Neural cell (in vitro differentiated cells): ENCODE measurements around the gene PMEPA1. TPM values are rescaled to one million over a fixed set of nuclear protein-coding genes. Genes with fewer than 3 reads are reported as not detected.

ENCODE experiments used
- H2AFZ ChIP-seq: fragments of 200-600, 300-800 bp; sonication (generic), shearing (Covaris generic); 2 replicates; pipeline ENCODE4 v1.6.0; 2014; ENCODE audit warnings: low read depth, mild to moderate bottlenecking, antibody characterized with exemption, low read length, moderate library complexity
- H3F3A ChIP-seq: fragments of 200-600 bp; shearing (Covaris generic); 2 replicates; pipeline ENCODE4 v1.6.1; 2016; ENCODE audit warnings: mild to moderate bottlenecking, moderate library complexity, mixed read lengths, antibody characterized with exemption, low read length; ENCODE audit not compliant: insufficient read depth, poor library complexity, severe bottlenecking
- H3K27ac ChIP-seq: fragments of 200-600, 300-800 bp; sonication (generic), shearing (Covaris generic); 2 replicates; pipeline ENCODE4 v1.5.1; 2014; ENCODE audit warnings: mild to moderate bottlenecking, low read length, moderate library complexity
- H3K27me3 ChIP-seq: fragments of 300-800, 200-600 bp; sonication (generic), shearing (Covaris generic); 2 replicates; pipeline ENCODE4 v1.6.0; 2014; ENCODE audit warnings: mild to moderate bottlenecking, low read depth, low read length, moderate library complexity; ENCODE audit not compliant: insufficient read depth
- H3K36me3 ChIP-seq: fragments of 300-800, 200-600 bp; sonication (generic), shearing (Covaris generic); 2 replicates; pipeline ENCODE4 v1.5.1; 2014; ENCODE audit warnings: mild to moderate bottlenecking, antibody characterized with exemption, low read length, moderate library complexity; ENCODE audit not compliant: insufficient read depth
- H3K4me2 ChIP-seq: fragments of 300-800, 200-600 bp; sonication (generic), shearing (Covaris generic); 2 replicates; pipeline ENCODE4 v1.6.0; 2014; ENCODE audit warnings: mild to moderate bottlenecking, low read length
- H3K4me3 ChIP-seq: fragments of 300-800, 200-600 bp; sonication (generic), shearing (Covaris generic); 2 replicates; pipeline ENCODE4 v1.5.1; 2014; ENCODE audit warnings: mild to moderate bottlenecking, low read length, moderate library complexity
- H3K79me2 ChIP-seq: fragments of 200-600 bp; shearing (Covaris generic); replicated peaks from 2 replicates; pipeline ENCODE4 v1.6.0; 2014; ENCODE audit warnings: mild to moderate bottlenecking, low read length, moderate library complexity; ENCODE audit not compliant: insufficient read depth
- H3K9ac ChIP-seq: fragments of 300-800, 200-600 bp; sonication (generic), shearing (Covaris generic); 2 replicates; pipeline ENCODE4 v1.6.1; 2016; ENCODE audit warnings: mild to moderate bottlenecking, low read length, mixed read lengths
- H3K9me2 ChIP-seq: fragments of 200-600 bp; shearing (Covaris generic); 2 replicates; pipeline ENCODE4 v1.6.1; 2016; ENCODE audit warnings: mild to moderate bottlenecking, low read length, mixed read lengths; ENCODE audit not compliant: insufficient read depth
- H3K9me3 ChIP-seq: fragments of 200-600, 300-800 bp; sonication (generic), shearing (Covaris generic); 2 replicates; pipeline ENCODE4 v1.6.1; 2016; ENCODE audit warnings: mild to moderate bottlenecking, mixed run types, low read length, moderate library complexity, mixed read lengths
- H4K20me1 ChIP-seq: fragments of 200-600 bp; shearing (Covaris generic); 2 replicates; pipeline ENCODE4 v1.6.1; 2016; ENCODE audit warnings: mild to moderate bottlenecking, mixed run types; ENCODE audit not compliant: insufficient read depth
- CTCF ChIP-seq: fragments of 450-650 bp; IDR thresholded peaks from 2 replicates; pipeline ENCODE4 v1.5.1; 2014; ENCODE audit warnings: antibody characterized with exemption, mild to moderate bottlenecking, moderate library complexity; ENCODE audit not compliant: poor library complexity, severe bottlenecking
- EP300 ChIP-seq: fragments of 450-650 bp; conservative IDR thresholded peaks from 2 replicates; pipeline ENCODE4 v1.6.1; 2014; ENCODE audit warnings: antibody characterized with exemption, mild to moderate bottlenecking, moderate library complexity; ENCODE audit not compliant: poor library complexity, severe bottlenecking
- EZH2 ChIP-seq: fragments of 200-600, 300-800 bp; shearing (Covaris generic), sonication (generic); IDR thresholded peaks from 2 replicates; pipeline ENCODE4 v1.6.1; 2014; ENCODE audit warnings: antibody characterized with exemption, low read length, borderline replicate concordance, mild to moderate bottlenecking; ENCODE audit not compliant: insufficient read depth, poor library complexity, severe bottlenecking
- MXI1 ChIP-seq: fragments of 450-650 bp; conservative IDR thresholded peaks from 2 replicates; pipeline ENCODE4 v1.6.1; 2014; ENCODE audit warnings: antibody characterized with exemption, mild to moderate bottlenecking; ENCODE audit not compliant: poor library complexity, severe bottlenecking
- POLR2AphosphoS5 ChIP-seq: IDR thresholded peaks from 2 replicates; pipeline ENCODE4 v1.6.1; 2012
- RAD21 ChIP-seq: fragments of 450-650 bp; conservative IDR thresholded peaks from 2 replicates; pipeline ENCODE4 v1.6.1; 2014; ENCODE audit warnings: antibody characterized with exemption, mild to moderate bottlenecking, moderate library complexity
- REST ChIP-seq: IDR thresholded peaks from 2 replicates; pipeline ENCODE4 v1.6.1; 2012; ENCODE audit warnings: borderline replicate concordance
- SMC3 ChIP-seq: fragments of 450-650 bp; conservative IDR thresholded peaks from 2 replicates; pipeline ENCODE4 v1.6.1; 2014; ENCODE audit warnings: antibody characterized with exemption, mild to moderate bottlenecking, moderate library complexity; ENCODE audit not compliant: poor library complexity
- TAF1 ChIP-seq: IDR thresholded peaks from 2 replicates; pipeline ENCODE4 v1.6.1; 2012; ENCODE audit warnings: low read depth
- polyA plus RNA-seq: library from polyadenylated mRNA; depleted of rRNA; stranded (reverse); fragments of >200 nt; gene quantifications from 2 replicates; pipeline ENCODE4 v1.2.3, GENCODE V29; 2014

The PMEPA1 gene
- polyA plus RNA-seq, 1 donor from 2014 or later: 5.0 TPM

GRCh38 chr20:57695940-57696339 is 13.9 kb downstream of the PMEPA1 start:
- Histone ChIP-seq H4K20me1 (no peaks in the 10 kb centered on the region), H3K9ac (no peak overlapping the region), H3K27ac (no peak overlapping the region), H3K79me2 (peaks cover 33% of the 10 kb centered on the region), H3K36me3 (no peaks in the 10 kb centered on the region), H3K27me3 (no peaks in the 10 kb centered on the region), H3K4me3 (no peak overlapping the region), H3K4me2 (no peak overlapping the region), H3F3A (no peaks in the 10 kb centered on the region), H2AFZ (no peak overlapping the region), H3K9me3 (no peaks in the 10 kb centered on the region), H3K9me2 (no peaks in the 10 kb centered on the region)
- TF ChIP-seq RAD21 (no peak), EZH2 (no peak), CTCF (no peak), MXI1 (no peak), EP300 (no peak), REST (no peak), TAF1 (no peak)

- no peaks in the 10 kb centered on the region for H3K27me3 ChIP-seq
- H3K9me3 ChIP-seq: no peaks in the 10 kb centered on the region
- H2AFZ ChIP-seq: no peak overlapping the region
- no peak overlapping the region for H3K9ac ChIP-seq
- no peak overlapping the region for H3K4me2 ChIP-seq
- no peaks in the 10 kb centered on the region for H4K20me1 ChIP-seq
- no peak overlapping the region for H3K27ac ChIP-seq
- no peak for TF ChIP-seq MXI1
- no peak for TF ChIP-seq SMC3
- no peak for TF ChIP-seq CTCF
- no peak for TF ChIP-seq RAD21
- no peak for TF ChIP-seq EP300
- TF ChIP-seq POLR2AphosphoS5: no peak
- no peak for TF ChIP-seq TAF1
- TF ChIP-seq REST: no peak
- no peak for TF ChIP-seq EZH2
- H3F3A ChIP-seq: no peaks in the 10 kb centered on the region
- H3K36me3 ChIP-seq: no peaks in the 10 kb centered on the region
- no peaks in the 10 kb centered on the region for H3K9me2 ChIP-seq
- no peak overlapping the region for H3K4me3 ChIP-seq
- H3K79me2 ChIP-seq: peaks cover 31% of the 10 kb centered on the region
Measured at GRCh38 chr20:57695012-57695411, 14.8 kb downstream of the PMEPA1 start.
